Measurements from ENCODE around the gene SPINK9.
"Not testable (repeated sequence)": the region's sequence is repeated elsewhere in the genome, so short reads cannot be mapped to it uniquely, and the experiment has no call there.

Gene SPINK9, protein sequence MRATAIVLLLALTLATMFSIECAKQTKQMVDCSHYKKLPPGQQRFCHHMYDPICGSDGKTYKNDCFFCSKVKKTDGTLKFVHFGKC

GRCh38 chr5:148335259-148335658 is at the start of gene SPINK9:
Gene SPINK9 (plus strand): TSS chr5:148335559. CDS start chr5:148335614, 55 bp downstream.
- DNase-seq (ENCODE audit: low read depth), result no peak

GRCh38 chr5:148290271-148291195 is 44.8 kb upstream of the SPINK9 start:
- DNase-seq (ENCODE audit: low read depth), result peak; percentile 46

- peak; percentile 1 for DNase-seq (ENCODE audit: low read depth)
Measured at GRCh38 chr5:148297731-148298130, 37.6 kb upstream of the SPINK9 start.

DNA sequence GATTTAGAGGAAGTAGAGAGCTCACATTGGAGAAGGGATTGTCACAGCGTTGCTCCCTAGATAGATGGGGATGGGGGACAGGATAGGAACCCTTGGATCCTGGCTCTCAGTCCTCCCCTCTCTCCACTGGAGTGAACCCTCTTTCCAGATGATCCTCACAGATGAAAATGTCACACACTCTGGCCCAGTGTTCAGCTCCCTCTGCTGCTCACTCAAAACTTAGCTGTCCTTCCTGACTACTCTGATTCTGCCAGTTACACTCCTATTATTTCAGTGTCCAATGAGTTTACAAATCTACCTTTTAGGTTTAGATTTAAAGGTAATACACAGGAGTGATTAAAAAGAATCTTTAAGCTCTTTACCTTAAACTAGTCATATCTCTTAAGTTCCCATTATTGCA is 28.9 kb upstream of the SPINK9 start:
- DNase-seq (ENCODE audit: low read depth), result no peak

DNA sequence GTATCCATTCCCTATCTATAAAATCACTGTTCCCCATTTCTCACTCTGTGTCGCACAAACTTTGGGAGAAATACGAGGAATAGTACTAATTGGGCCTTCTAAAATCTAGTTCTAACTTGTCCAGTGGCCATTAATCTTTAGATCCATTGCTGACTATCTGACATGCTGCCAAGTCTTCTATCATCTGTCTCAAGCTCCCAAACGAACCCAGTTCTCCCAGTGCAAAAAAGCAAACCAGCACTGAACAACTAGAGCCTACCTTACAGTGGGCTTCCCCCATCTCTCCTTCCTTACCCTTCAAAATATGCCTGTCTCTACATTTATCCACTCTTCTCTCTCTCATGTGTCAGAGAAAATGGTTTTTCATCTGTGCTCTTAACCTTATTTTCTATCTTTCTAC is 26.3 kb upstream of the SPINK9 start:
- DNase-seq (ENCODE audit: low read depth), result no peak

DNA sequence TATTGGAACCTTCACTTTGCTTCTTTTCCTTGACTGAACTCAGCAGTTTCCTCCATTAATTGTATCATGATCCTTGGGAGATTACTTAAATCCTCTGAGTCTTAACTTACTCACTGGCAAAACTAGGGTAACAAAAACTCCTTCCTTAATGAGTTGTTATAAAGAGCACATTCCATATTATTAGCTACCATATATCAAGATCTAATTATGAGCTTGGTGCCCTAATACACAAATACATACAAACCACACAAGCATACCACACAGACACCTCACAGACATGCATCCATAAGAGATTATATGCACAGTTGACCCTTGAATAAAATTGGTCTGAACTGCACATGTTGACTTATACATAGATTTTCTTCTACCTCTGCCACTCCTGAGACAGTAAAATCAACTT is 25.6 kb upstream of the SPINK9 start:
- no peak for DNase-seq (ENCODE audit: low read depth)

- DNase-seq (ENCODE audit: low read depth), result no peak
Measured at GRCh38 chr5:148311484-148311883, 23.9 kb upstream of the SPINK9 start.

- DNase-seq (ENCODE audit: low read depth), result no peak
Measured at GRCh38 chr5:148312153-148312552, 23.2 kb upstream of the SPINK9 start, which contains the start of gene SPINK7. Gene SPINK7 (plus strand): TSS chr5:148312423. CDS start chr5:148312484, 61 bp downstream.

- no peak for DNase-seq (ENCODE audit: low read depth)
Measured at GRCh38 chr5:148314187-148314586, 21.2 kb upstream of the SPINK9 start.

DNA sequence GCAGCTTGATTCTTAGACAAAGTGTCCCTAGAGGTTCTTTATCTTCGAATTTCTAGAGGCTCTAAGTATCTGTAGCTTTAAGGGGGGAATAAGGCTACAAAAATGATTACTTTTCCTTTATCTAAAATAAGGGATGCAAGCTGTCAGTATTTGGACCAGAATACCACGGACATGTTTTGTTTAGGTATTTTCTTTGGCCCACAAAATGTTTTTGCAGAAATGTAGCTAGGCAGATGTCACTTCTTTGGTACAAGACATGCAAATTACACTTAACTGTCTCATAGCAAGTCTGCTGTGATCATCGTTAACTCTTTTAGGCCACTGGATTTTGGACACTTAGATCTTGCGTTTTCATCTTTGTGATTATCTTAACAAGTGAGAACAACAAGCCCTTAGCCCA is 20.6 kb upstream of the SPINK9 start:
- DNase-seq (ENCODE audit: low read depth), result no peak

DNA sequence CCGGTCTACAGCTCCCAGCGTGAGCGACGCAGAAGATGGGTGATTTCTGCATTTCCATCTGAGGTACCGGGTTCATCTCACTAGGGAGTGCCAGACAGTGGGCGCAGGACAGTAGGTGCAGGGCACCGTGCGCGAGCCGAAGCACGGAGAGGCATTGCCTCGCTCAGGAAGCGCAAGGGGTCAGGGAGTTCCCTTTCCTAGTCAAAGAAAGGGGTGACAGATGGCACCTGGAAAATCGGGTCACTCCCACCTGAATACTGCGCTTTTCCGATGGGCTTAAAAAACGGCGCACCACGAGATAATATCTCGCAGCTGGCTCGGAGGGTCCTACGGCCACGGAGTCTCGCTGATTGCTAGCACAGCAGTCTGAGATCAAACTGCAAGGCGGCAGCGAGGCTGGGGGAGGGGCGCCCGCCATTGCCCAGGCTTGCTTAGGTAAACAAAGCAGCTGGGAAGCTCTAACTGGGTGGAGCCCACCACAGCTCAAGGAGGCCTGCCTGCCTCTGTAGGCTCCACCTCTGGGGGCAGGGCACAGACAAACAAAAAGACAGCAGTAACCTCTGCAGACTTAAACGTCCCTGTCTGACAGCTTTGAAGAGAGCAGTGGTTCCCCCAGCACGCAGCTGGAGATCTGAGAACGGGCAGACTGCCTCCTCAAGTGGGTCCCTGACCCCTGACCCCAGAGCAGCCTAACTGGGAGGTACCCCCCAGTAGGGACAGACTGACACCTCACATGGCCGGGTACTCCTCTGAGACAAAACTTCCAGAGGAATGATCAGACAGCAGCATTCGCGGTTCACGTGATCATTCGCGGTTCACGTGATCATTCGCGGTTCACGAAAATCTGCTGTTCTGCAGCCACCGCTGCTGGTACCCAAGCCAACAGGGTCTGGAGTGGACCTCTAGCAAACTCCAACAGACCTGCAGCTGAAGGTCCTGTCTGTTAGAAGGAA is 15.1 kb upstream of the SPINK9 start:
- not testable (repeated sequence) for DNase-seq (ENCODE audit: low read depth)

GRCh38 chr5:148333262-148333849 is 2.0 kb upstream of the SPINK9 start:
- no peak for DNase-seq (ENCODE audit: low read depth)

DNA sequence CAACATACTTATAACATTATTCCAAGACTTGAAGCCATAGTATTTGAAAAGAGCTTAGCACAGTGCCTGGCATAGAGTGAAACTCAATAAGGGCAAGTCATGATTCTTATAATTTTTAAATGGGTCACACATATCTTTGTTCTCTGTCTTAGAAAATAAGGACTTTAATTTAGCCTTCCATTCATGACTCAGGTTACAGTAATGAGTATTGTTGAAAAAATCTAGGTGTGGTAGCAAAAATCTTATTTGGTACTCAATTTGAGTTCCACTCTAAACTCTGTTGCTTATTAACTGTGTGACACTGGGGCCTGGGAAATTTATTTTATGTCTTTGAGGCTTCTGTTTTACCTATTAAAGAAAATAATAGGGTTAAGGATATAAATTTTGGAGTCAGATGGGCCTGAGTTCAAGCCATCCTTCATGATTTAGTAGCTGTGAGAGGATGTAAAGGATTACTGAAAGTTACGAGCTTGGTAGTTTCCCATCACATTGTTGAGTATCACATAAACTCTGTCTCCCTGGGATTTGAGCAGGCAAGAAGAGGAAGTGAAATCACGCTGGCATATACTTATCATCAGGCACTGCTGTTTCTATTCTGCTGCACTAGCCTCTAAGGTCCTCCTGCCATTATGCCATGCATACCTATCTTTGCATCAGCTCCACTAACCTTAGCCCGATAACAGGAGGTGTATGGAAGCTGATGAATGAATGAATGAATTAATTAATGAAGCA is 1.5 kb downstream of the SPINK9 start:
- DNase-seq (ENCODE audit: low read depth), result no peak

DNA sequence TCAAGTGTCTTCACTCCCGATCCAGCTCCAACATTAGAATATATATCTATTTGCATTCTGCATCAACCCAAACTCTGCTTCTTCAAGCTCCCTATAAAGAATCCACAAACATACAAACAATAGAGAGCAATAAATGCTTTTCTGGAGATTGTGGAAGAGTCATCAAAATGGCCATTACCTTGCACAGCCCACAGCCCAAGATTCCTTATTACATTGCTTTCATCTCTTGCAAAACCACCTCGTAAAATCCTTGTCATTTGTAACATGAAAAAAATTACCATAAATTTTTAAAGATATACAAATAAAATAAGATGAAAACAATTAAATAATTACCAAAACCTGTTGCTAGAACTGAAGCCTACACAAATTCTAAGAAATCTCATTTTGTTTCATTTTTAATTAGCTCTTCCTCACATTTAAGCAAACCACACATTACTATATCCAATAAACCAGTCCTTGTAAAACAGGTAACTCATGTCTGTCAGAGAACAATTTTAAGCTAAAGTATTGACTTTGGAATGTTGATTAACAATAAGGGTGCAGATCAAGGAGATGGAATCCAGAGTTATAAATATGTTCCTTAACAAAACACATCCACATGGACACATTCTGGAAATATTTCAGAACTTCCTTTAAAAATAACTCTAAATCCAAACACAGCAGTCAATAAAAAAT is 7.1 kb downstream of the SPINK9 start:
- no peak for DNase-seq (ENCODE audit: low read depth)

DNA sequence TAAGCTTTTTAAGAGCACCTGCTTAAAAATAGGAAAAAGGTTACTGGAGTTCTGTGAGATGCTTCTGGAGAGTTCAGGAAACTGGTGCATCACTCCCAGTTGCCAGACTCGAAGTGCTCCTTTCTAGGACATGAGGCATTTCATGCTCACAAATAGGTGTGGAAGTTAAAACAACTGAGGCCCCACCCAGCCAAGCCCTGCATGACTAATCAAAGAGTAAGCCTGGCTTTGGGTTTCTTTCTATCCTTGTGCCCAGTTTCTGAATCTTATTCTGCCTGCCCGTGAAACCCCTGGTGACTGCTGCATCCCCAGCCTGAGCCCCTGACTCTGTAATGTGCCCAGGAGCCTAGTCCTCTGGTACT is 7.7 kb downstream of the SPINK9 start:
- peak; percentile 4 for DNase-seq (ENCODE audit: low read depth)

GRCh38 chr5:148343603-148344487 is 8.5 kb downstream of the SPINK9 start:
- DNase-seq (ENCODE audit: low read depth), result no peak

DNA sequence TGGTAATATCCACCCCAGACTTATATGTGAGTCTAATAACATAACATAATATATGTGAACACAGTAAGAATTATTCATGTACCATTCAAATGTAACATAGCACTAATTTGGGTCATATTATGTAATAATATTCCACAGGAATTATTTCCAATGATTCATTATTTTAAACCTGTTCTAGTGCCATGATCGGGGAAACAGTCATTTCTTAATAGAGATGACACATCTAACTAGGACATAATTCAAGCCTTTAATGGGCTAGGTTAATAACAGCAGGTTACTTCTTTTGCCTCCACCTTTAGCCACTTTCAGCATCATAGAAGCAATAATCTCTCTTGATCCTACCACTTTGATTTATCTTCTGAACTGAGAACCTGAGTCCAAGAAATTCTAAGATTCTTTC is 12.3 kb downstream of the SPINK9 start:
- DNase-seq (ENCODE audit: low read depth), result no peak

- DNase-seq (ENCODE audit: low read depth), result peak; percentile 1
Measured at GRCh38 chr5:148352696-148353095, 17.3 kb downstream of the SPINK9 start.

GRCh38 chr5:148353634-148354033 is 18.3 kb downstream of the SPINK9 start:
- DNase-seq (ENCODE audit: low read depth), result no peak

GRCh38 chr5:148364343-148364742 is 29.0 kb downstream of the SPINK9 start:
- DNase-seq (ENCODE audit: low read depth), result no peak

Data from ELR (cell line).